Measurements from ENCODE around the gene MBOAT7. TPM values are rescaled to one million over a fixed set of nuclear protein-coding genes. Genes with fewer than 3 reads are reported as not detected.
"Not testable (repeated sequence)": the region's sequence is repeated elsewhere in the genome, so short reads cannot be mapped to it uniquely, and the experiment has no call there.

MBOAT7 gene
- total RNA-seq, 2 donors from 2014 or later, result 18.4 to 24.5 TPM

- H3K36me3 Mint-ChIP-seq (ENCODE audit: low read depth), result no peaks in the 10 kb centered on the region
These were observed 15.2 kb downstream of the MBOAT7 start for GRCh38 chr19:54173951-54174834.

GRCh38 chr19:54173359-54173699 lies 16.1 kb downstream of the MBOAT7 start:
- H3K36me3 Mint-ChIP-seq (ENCODE audit: low read depth), result no peaks in the 10 kb centered on the region
- peaks cover 6% of the 10 kb centered on the region for H3K4me1 Mint-ChIP-seq
- no peak for ATAC-seq

More at GRCh38 chr19:54173951-54174834, 15.2 kb downstream of the MBOAT7 start:
- Mint-ChIP-seq H3K27ac (peak overlapping the region; percentile 29), H3K27me3 (no peaks in the 10 kb centered on the region), H3K4me1 (peaks cover 4% of the 10 kb centered on the region), H3K4me3 (no peak overlapping the region)
- no peaks in the 10 kb centered on the region for H3K9me3 ChIP-seq (ENCODE audit: control insufficient read depth, low read length, poor library complexity, severe bottlenecking)
- no peak for ATAC-seq
- DNase-seq, result no peak

GRCh38 chr19:54172471-54173358 lies 16.7 kb downstream of the MBOAT7 start, which contains the start of gene TMC4:
TSS of gene TMC4 (minus strand) at chr19:54173160. CDS start at chr19:54173117, 43 bp downstream.
- Mint-ChIP-seq H3K4me1 (peaks cover 6% of the 10 kb centered on the region), H3K4me3 (no peak within 1 kb of the TSS), H3K27me3 (no peaks in the 10 kb centered on the region), H3K27ac (no peak within 1 kb of the TSS), H3K36me3 (ENCODE audit: low read depth) (no peaks in the 10 kb centered on the region)
- DNase-seq (no peak), ATAC-seq (peak; percentile 25)
- no peaks in the 10 kb centered on the region for H3K9me3 ChIP-seq (ENCODE audit: control insufficient read depth, low read length, poor library complexity, severe bottlenecking)

More at GRCh38 chr19:54173359-54173699, 16.1 kb downstream of the MBOAT7 start:
- H3K27me3 Mint-ChIP-seq, result no peaks in the 10 kb centered on the region
- H3K4me3 Mint-ChIP-seq, result no peak overlapping the region
- H3K9me3 ChIP-seq (ENCODE audit: control insufficient read depth, low read length, poor library complexity, severe bottlenecking), result no peaks in the 10 kb centered on the region
- DNase-seq, result no peak
- no peak overlapping the region for H3K27ac Mint-ChIP-seq

GRCh38 chr19:54171736-54172431 lies 17.5 kb downstream of the MBOAT7 start:
- not testable (repeated sequence) for H3K4me1 Mint-ChIP-seq; H3K27me3 Mint-ChIP-seq; H3K4me3 Mint-ChIP-seq; ATAC-seq; H3K36me3 Mint-ChIP-seq (ENCODE audit: low read depth); H3K9me3 ChIP-seq (ENCODE audit: control insufficient read depth, low read length, poor library complexity, severe bottlenecking); DNase-seq
- peak overlapping the region; percentile 74 for H3K27ac Mint-ChIP-seq

GRCh38 chr19:54169149-54169740 lies 20.1 kb downstream of the MBOAT7 start:
- no peak for DNase-seq
- Mint-ChIP-seq H3K27me3 (no peaks in the 10 kb centered on the region), H3K36me3 (ENCODE audit: low read depth) (no peaks in the 10 kb centered on the region), H3K4me3 (no peak overlapping the region), H3K4me1 (peaks cover 11% of the 10 kb centered on the region), H3K27ac (no peak overlapping the region)
- no peak for ATAC-seq
- H3K9me3 ChIP-seq (ENCODE audit: control insufficient read depth, low read length, poor library complexity, severe bottlenecking), result no peaks in the 10 kb centered on the region

GRCh38 chr19:54168174-54168917 lies 21.0 kb downstream of the MBOAT7 start:
- H3K4me3 Mint-ChIP-seq, result peak overlapping the region; percentile 47
- H3K4me1 Mint-ChIP-seq, result peaks cover 12% of the 10 kb centered on the region
- no peaks in the 10 kb centered on the region for H3K27me3 Mint-ChIP-seq
- DNase-seq (peak; percentile 78 to 89 (median 86)), ATAC-seq (peak; percentile 82)
- peak overlapping the region; percentile 61 for H3K27ac Mint-ChIP-seq
- no peaks in the 10 kb centered on the region for H3K36me3 Mint-ChIP-seq (ENCODE audit: low read depth)
- no peaks in the 10 kb centered on the region for H3K9me3 ChIP-seq (ENCODE audit: control insufficient read depth, low read length, poor library complexity, severe bottlenecking)

GRCh38 chr19:54165222-54165621 lies 24.2 kb downstream of the MBOAT7 start:
- Mint-ChIP-seq H3K27ac (peak overlapping the region; percentile 27), H3K27me3 (no peaks in the 10 kb centered on the region), H3K4me1 (peaks cover 26% of the 10 kb centered on the region), H3K36me3 (ENCODE audit: low read depth) (no peaks in the 10 kb centered on the region), H3K4me3 (peak overlapping the region; percentile 80)
- H3K9me3 ChIP-seq (ENCODE audit: control insufficient read depth, low read length, poor library complexity, severe bottlenecking), result no peaks in the 10 kb centered on the region
- ATAC-seq (no peak), DNase-seq (no peak)

GRCh38 chr19:54164369-54165068 lies 24.9 kb downstream of the MBOAT7 start:
- peaks cover under 1% of the 10 kb centered on the region for H3K36me3 Mint-ChIP-seq (ENCODE audit: low read depth)
- peak overlapping the region; percentile 27 for H3K27ac Mint-ChIP-seq
- peak overlapping the region; percentile 80 for H3K4me3 Mint-ChIP-seq
- ATAC-seq (peak; percentile 3), DNase-seq (peak; percentile 34 to 62 (median 46))
- H3K4me1 Mint-ChIP-seq, result peaks cover 32% of the 10 kb centered on the region
- H3K9me3 ChIP-seq (ENCODE audit: control insufficient read depth, low read length, poor library complexity, severe bottlenecking), result no peaks in the 10 kb centered on the region
- H3K27me3 Mint-ChIP-seq, result no peaks in the 10 kb centered on the region

GRCh38 chr19:54162884-54163283 lies 26.5 kb downstream of the MBOAT7 start:
- H3K9me3 ChIP-seq (ENCODE audit: control insufficient read depth, low read length, poor library complexity, severe bottlenecking), result no peaks in the 10 kb centered on the region
- Mint-ChIP-seq H3K36me3 (ENCODE audit: low read depth) (peaks cover 2% of the 10 kb centered on the region), H3K4me1 (peaks cover 35% of the 10 kb centered on the region), H3K27ac (peak overlapping the region; percentile 30), H3K4me3 (peak overlapping the region; percentile 87), H3K27me3 (no peaks in the 10 kb centered on the region)
- ATAC-seq (no peak), DNase-seq (no peak)

GRCh38 chr19:54162241-54162805 lies 27.1 kb downstream of the MBOAT7 start:
- DNase-seq (peak; percentile 59 to 75 (median 71)), ATAC-seq (peak; percentile 11)
- H3K9me3 ChIP-seq (ENCODE audit: control insufficient read depth, low read length, poor library complexity, severe bottlenecking), result no peaks in the 10 kb centered on the region
- peak overlapping the region; percentile 30 for H3K27ac Mint-ChIP-seq
- peaks cover 35% of the 10 kb centered on the region for H3K4me1 Mint-ChIP-seq
- peak overlapping the region; percentile 87 for H3K4me3 Mint-ChIP-seq
- H3K36me3 Mint-ChIP-seq (ENCODE audit: low read depth), result peaks cover 2% of the 10 kb centered on the region
- no peaks in the 10 kb centered on the region for H3K27me3 Mint-ChIP-seq

GRCh38 chr19:54160854-54161253 lies 28.5 kb downstream of the MBOAT7 start:
- no peak for ATAC-seq
- Mint-ChIP-seq H3K4me1 (peaks cover 42% of the 10 kb centered on the region), H3K36me3 (ENCODE audit: low read depth) (peaks cover 7% of the 10 kb centered on the region)

More at GRCh38 chr19:54160854-54161253, 28.5 kb downstream of the MBOAT7 start:
- Mint-ChIP-seq H3K27me3 (no peaks in the 10 kb centered on the region), H3K4me3 (peak overlapping the region; percentile 99), H3K27ac (peak overlapping the region; percentile 98)
- no peak for DNase-seq
- no peaks in the 10 kb centered on the region for H3K9me3 ChIP-seq (ENCODE audit: control insufficient read depth, low read length, poor library complexity, severe bottlenecking)
